Measurements from ENCODE around the gene ZNF428.

- TF ChIP-seq TARDBP (IDR thresholded peaks at IDR 0.05) (no peak), SP1 (IDR thresholded peaks at IDR 0.05) (no peak), ZNF384 (IDR thresholded peaks at IDR 0.05) (no peak), FOXA1 (IDR thresholded peaks at IDR 0.05) (no peak), FOXM1 (IDR thresholded peaks at IDR 0.05; ENCODE audit: borderline replicate concordance) (no peak), BHLHE40 (IDR thresholded peaks at IDR 0.05; ENCODE audit: borderline replicate concordance) (no peak), NFRKB (IDR thresholded peaks at IDR 0.05) (no peak)
Measured at GRCh38 chr19:43631491-43631890, 12.1 kb upstream of the ZNF428 start.
